Measurements from ENCODE around the gene CNTNAP2. TPM values are rescaled to one million over a fixed set of nuclear protein-coding genes. Genes with fewer than 3 reads are reported as not detected.

Gene CNTNAP2
- total and polyA plus RNA-seq, 4 donors: 0.14 to 2.3 (median 1.1) TPM

DNA sequence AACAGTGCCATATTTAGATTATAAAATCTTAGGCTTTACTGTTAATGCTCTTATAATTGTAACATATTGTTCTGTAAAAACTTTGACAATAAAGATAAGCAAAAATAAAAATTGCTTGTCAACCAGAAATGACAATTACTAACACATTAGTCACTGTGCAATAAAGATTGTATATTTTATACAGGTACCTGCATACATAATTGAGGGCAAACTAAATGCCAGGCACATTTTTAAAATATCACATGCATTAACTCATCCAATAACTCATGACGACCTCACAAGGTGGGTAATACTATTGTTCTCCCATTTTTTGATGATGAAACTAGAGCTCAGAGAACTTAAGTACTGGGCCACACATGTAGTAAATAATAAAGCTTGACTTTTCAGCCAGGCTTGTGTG lies 1453.8 kb downstream of the CNTNAP2 start:
- Histone ChIP-seq H3K27ac (ENCODE audit: low read depth in 1 of 2, low read length in 2 of 2) (no peak overlapping the region), H3K9me3 (ENCODE audit: control insufficient read depth in 4 of 4, low read length in 3 of 4) (no peaks in the 10 kb centered on the region), H3K9ac (ENCODE audit: low read depth in 1 of 2, low read length in 2 of 2) (no peak overlapping the region), H3K27me3 (ENCODE audit: control insufficient read depth in 4 of 4, insufficient read depth in 4 of 4, low read length in 3 of 4) (no peaks in the 10 kb centered on the region), H3K4me1 (ENCODE audit: control insufficient read depth in 4 of 4, insufficient read depth in 4 of 4, low read length in 3 of 4) (no peaks in the 10 kb centered on the region), H3K36me3 (ENCODE audit: control insufficient read depth in 4 of 4, insufficient read depth in 3 of 4, low read depth in 1 of 4, low read length in 3 of 4) (no peaks in the 10 kb centered on the region), H3K4me3 (ENCODE audit: low read depth in 1 of 3, low read length in 3 of 3) (no peak overlapping the region)
- no peak for TF ChIP-seq NR2F2 (IDR thresholded peaks at IDR 0.05)
- WGBS: 55% methylated on average over 1 of the region's 1 CpG
- no peak for DNase-seq (ENCODE audit: low spot score)

DNA sequence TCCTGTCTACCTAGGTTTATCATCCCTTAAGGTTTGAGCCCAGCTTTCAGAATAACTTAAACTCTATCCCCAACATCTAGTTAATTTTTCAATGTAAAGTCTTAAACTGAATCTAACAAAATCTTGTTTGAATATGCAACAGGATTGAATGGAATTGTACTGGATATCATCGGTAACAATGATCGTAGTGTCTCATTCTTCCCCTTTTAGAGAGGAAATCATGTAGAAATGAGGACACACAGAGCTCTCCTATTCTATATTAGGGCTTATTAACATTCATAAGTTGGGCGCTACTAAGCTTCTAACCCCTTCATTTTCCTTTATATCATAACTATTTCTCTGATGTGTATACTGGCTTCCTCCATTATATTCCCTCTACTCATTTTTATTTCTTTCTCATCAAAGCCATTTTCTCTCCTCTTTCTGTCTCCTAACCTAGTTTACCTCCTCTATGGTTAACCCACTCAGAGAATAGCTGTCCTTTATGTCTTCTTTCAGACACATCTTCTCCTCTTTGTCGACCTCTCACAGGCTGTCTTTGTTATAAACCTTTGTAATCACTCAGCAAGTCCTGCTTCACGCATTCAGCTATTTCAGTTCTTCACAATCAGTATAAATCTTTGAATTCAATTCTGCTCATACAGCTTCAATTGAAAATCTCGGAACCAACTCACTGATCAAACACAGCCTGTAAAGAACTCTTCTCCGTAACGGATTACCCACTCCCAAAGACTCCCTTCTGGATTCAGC lies 1455.0 kb downstream of the CNTNAP2 start:
- H3K4me1 ChIP-seq (ENCODE audit: control insufficient read depth in 4 of 4, insufficient read depth in 4 of 4, low read length in 3 of 4): no peaks in the 10 kb centered on the region
- TF ChIP-seq, protein P1, sequence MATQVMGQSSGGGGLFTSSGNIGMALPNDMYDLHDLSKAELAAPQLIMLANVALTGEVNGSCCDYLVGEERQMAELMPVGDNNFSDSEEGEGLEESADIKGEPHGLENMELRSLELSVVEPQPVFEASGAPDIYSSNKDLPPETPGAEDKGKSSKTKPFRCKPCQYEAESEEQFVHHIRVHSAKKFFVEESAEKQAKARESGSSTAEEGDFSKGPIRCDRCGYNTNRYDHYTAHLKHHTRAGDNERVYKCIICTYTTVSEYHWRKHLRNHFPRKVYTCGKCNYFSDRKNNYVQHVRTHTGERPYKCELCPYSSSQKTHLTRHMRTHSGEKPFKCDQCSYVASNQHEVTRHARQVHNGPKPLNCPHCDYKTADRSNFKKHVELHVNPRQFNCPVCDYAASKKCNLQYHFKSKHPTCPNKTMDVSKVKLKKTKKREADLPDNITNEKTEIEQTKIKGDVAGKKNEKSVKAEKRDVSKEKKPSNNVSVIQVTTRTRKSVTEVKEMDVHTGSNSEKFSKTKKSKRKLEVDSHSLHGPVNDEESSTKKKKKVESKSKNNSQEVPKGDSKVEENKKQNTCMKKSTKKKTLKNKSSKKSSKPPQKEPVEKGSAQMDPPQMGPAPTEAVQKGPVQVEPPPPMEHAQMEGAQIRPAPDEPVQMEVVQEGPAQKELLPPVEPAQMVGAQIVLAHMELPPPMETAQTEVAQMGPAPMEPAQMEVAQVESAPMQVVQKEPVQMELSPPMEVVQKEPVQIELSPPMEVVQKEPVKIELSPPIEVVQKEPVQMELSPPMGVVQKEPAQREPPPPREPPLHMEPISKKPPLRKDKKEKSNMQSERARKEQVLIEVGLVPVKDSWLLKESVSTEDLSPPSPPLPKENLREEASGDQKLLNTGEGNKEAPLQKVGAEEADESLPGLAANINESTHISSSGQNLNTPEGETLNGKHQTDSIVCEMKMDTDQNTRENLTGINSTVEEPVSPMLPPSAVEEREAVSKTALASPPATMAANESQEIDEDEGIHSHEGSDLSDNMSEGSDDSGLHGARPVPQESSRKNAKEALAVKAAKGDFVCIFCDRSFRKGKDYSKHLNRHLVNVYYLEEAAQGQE (IDR thresholded peaks at IDR 0.05): no peak
- TF ChIP-seq YY1 (IDR thresholded peaks at IDR 0.05): no peak
- TF ChIP-seq HNF4A (conservative IDR thresholded peaks at IDR 0.05): no peak
- no peak for TF ChIP-seq JUND (IDR thresholded peaks at IDR 0.05)
- TF ChIP-seq HNF4G (IDR thresholded peaks at IDR 0.05): no peak
- no peak for TF ChIP-seq GABPA (IDR thresholded peaks at IDR 0.05 in 1 of 2, conservative IDR thresholded peaks at IDR 0.05 in 1 of 2)
- no peak for TF ChIP-seq RAD21 (IDR thresholded peaks at IDR 0.05)
- no peaks in the 10 kb centered on the region for H3K36me3 ChIP-seq (ENCODE audit: control insufficient read depth in 4 of 4, insufficient read depth in 3 of 4, low read depth in 1 of 4, low read length in 3 of 4)
- H3K9ac ChIP-seq (ENCODE audit: low read depth in 1 of 2, low read length in 2 of 2): no peak overlapping the region
- WGBS: 73% methylated on average over 8 of the region's 8 CpGs
- no peaks in the 10 kb centered on the region for H3K27me3 ChIP-seq (ENCODE audit: control insufficient read depth in 4 of 4, insufficient read depth in 4 of 4, low read length in 3 of 4)
- H3K9me3 ChIP-seq (ENCODE audit: control insufficient read depth in 4 of 4, low read length in 3 of 4): no peaks in the 10 kb centered on the region
- no peak overlapping the region for H3K27ac ChIP-seq (ENCODE audit: low read depth in 1 of 2, low read length in 2 of 2)
- H3K4me3 ChIP-seq (ENCODE audit: low read depth in 1 of 3, low read length in 3 of 3): no peak overlapping the region
- no peak for DNase-seq (ENCODE audit: low spot score)

GRCh38 chr7:147578196-147578595 lies 1461.6 kb downstream of the CNTNAP2 start:
- no peaks in the 10 kb centered on the region for H3K9me3 ChIP-seq (ENCODE audit: control insufficient read depth in 4 of 4, low read length in 3 of 4)
- DNase-seq (ENCODE audit: low spot score): no peak
- no peak overlapping the region for H3K9ac ChIP-seq (ENCODE audit: low read depth in 1 of 2, low read length in 2 of 2)
- no peak overlapping the region for H3K27ac ChIP-seq (ENCODE audit: low read depth in 1 of 2, low read length in 2 of 2)
- no peaks in the 10 kb centered on the region for H3K36me3 ChIP-seq (ENCODE audit: control insufficient read depth in 4 of 4, insufficient read depth in 3 of 4, low read depth in 1 of 4, low read length in 3 of 4)
- TF ChIP-seq RAD21 (IDR thresholded peaks at IDR 0.05): no peak
- TF ChIP-seq, protein P2, sequence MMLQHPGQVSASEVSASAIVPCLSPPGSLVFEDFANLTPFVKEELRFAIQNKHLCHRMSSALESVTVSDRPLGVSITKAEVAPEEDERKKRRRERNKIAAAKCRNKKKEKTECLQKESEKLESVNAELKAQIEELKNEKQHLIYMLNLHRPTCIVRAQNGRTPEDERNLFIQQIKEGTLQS (IDR thresholded peaks at IDR 0.05): no peak
- H3K27me3 ChIP-seq (ENCODE audit: control insufficient read depth in 4 of 4, insufficient read depth in 4 of 4, low read length in 3 of 4): no peaks in the 10 kb centered on the region
- no peak overlapping the region for H3K4me3 ChIP-seq (ENCODE audit: low read depth in 1 of 3, low read length in 3 of 3)
- WGBS: 85% methylated on average over 3 of the region's 3 CpGs
- H3K4me1 ChIP-seq (ENCODE audit: control insufficient read depth in 4 of 4, insufficient read depth in 4 of 4, low read length in 3 of 4): no peaks in the 10 kb centered on the region

DNA sequence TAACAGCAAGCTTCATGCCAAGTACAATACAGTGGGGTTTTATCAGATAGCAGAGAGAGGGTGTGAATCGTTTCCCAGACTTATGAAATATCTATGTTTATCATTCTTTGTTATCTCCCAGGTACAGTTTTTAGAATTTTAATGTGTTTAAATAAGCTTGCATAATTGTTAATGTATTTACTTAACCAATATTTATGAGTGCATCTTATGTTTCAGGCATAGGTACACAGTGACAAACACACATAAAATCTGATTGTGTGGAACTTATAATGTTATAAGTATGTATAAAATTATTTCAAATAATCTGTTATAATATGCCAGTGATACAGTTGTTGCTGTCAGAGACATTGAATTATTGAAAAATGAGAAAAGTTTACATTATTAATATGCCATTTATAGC lies 1462.5 kb downstream of the CNTNAP2 start:
- no peaks in the 10 kb centered on the region for H3K36me3 ChIP-seq (ENCODE audit: control insufficient read depth in 4 of 4, insufficient read depth in 3 of 4, low read depth in 1 of 4, low read length in 3 of 4)
- no peak overlapping the region for H3K27ac ChIP-seq (ENCODE audit: low read depth in 1 of 2, low read length in 2 of 2)
- DNase-seq (ENCODE audit: low spot score): no peak
- no peak overlapping the region for H3K4me3 ChIP-seq (ENCODE audit: low read depth in 1 of 3, low read length in 3 of 3)
- no peaks in the 10 kb centered on the region for H3K9me3 ChIP-seq (ENCODE audit: control insufficient read depth in 4 of 4, low read length in 3 of 4)
- 35% methylated on average over 1 of the region's 1 CpG for WGBS
- no peaks in the 10 kb centered on the region for H3K27me3 ChIP-seq (ENCODE audit: control insufficient read depth in 4 of 4, insufficient read depth in 4 of 4, low read length in 3 of 4)
- no peaks in the 10 kb centered on the region for H3K4me1 ChIP-seq (ENCODE audit: control insufficient read depth in 4 of 4, insufficient read depth in 4 of 4, low read length in 3 of 4)
- TF ChIP-seq HNF4G (IDR thresholded peaks at IDR 0.05) (no peak), HNF4A (conservative IDR thresholded peaks at IDR 0.05) (no peak), EGR1 (IDR thresholded peaks at IDR 0.05; ENCODE audit: low read depth in 2 of 2) (no peak), YY1 (IDR thresholded peaks at IDR 0.05) (no peak), SP1 (IDR thresholded peaks at IDR 0.05) (no peak), JUND (IDR thresholded peaks at IDR 0.05) (no peak), RAD21 (IDR thresholded peaks at IDR 0.05) (no peak)
- TF ChIP-seq, protein P3, sequence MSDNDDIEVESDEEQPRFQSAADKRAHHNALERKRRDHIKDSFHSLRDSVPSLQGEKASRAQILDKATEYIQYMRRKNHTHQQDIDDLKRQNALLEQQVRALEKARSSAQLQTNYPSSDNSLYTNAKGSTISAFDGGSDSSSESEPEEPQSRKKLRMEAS (IDR thresholded peaks at IDR 0.05): no peak
- TF ChIP-seq, protein P4, sequence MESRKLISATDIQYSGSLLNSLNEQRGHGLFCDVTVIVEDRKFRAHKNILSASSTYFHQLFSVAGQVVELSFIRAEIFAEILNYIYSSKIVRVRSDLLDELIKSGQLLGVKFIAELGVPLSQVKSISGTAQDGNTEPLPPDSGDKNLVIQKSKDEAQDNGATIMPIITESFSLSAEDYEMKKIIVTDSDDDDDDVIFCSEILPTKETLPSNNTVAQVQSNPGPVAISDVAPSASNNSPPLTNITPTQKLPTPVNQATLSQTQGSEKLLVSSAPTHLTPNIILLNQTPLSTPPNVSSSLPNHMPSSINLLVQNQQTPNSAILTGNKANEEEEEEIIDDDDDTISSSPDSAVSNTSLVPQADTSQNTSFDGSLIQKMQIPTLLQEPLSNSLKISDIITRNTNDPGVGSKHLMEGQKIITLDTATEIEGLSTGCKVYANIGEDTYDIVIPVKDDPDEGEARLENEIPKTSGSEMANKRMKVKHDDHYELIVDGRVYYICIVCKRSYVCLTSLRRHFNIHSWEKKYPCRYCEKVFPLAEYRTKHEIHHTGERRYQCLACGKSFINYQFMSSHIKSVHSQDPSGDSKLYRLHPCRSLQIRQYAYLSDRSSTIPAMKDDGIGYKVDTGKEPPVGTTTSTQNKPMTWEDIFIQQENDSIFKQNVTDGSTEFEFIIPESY (IDR thresholded peaks at IDR 0.05): no peak
- no peak overlapping the region for H3K9ac ChIP-seq (ENCODE audit: low read depth in 1 of 2, low read length in 2 of 2)
